ENCODE measurements around the gene STUM.
"Not testable (repeated sequence)": the region's sequence is repeated elsewhere in the genome, so short reads cannot be mapped to it uniquely, and the experiment has no call there.

STUM gene

GRCh38 chr1:226548256-226549093 is at the start of gene STUM:
TSS of gene STUM (plus strand) at chr1:226548764. CDS start at chr1:226548905, 141 bp downstream.
- DNase-seq (ENCODE audit: low read depth in 2 of 2, low spot score in 1 of 2) = no peak

GRCh38 chr1:226499699-226500098 is 48.9 kb upstream of the STUM start:
- not testable (repeated sequence) for DNase-seq (ENCODE audit: low read depth in 2 of 2, low spot score in 1 of 2)

GRCh38 chr1:226506021-226506420 is 42.5 kb upstream of the STUM start:
- DNase-seq (ENCODE audit: low read depth in 2 of 2, low spot score in 1 of 2) = no peak

- no peak for DNase-seq (ENCODE audit: low read depth in 2 of 2, low spot score in 1 of 2)
These were observed 41.6 kb upstream of the STUM start for GRCh38 chr1:226506921-226507320.

GRCh38 chr1:226510453-226510852 is 38.1 kb upstream of the STUM start:
- no peak for DNase-seq (ENCODE audit: low read depth in 2 of 2, low spot score in 1 of 2)

- DNase-seq (ENCODE audit: low read depth in 2 of 2, low spot score in 1 of 2) = no peak
These were observed 37.3 kb upstream of the STUM start for GRCh38 chr1:226511296-226511695.

- DNase-seq (ENCODE audit: low read depth in 2 of 2, low spot score in 1 of 2) = no peak
These were observed 36.4 kb upstream of the STUM start for GRCh38 chr1:226512076-226512728.

- no peak for DNase-seq (ENCODE audit: low read depth in 2 of 2, low spot score in 1 of 2)
These were observed 30.2 kb upstream of the STUM start for GRCh38 chr1:226518375-226518774.

- no peak for DNase-seq (ENCODE audit: low read depth in 2 of 2, low spot score in 1 of 2)
These were observed 29.4 kb upstream of the STUM start for GRCh38 chr1:226519135-226519534.

GRCh38 chr1:226519716-226520598 is 28.6 kb upstream of the STUM start:
- no peak for DNase-seq (ENCODE audit: low read depth in 2 of 2, low spot score in 1 of 2)

- DNase-seq (ENCODE audit: low read depth in 2 of 2, low spot score in 1 of 2) = no peak
These were observed 27.8 kb upstream of the STUM start for GRCh38 chr1:226520640-226521355.

- DNase-seq (ENCODE audit: low read depth in 2 of 2, low spot score in 1 of 2) = no peak
These were observed 24.7 kb upstream of the STUM start for GRCh38 chr1:226523646-226524406.

- DNase-seq (ENCODE audit: low read depth in 2 of 2, low spot score in 1 of 2) = no peak
These were observed 24.0 kb upstream of the STUM start for GRCh38 chr1:226524547-226524946.

- no peak for DNase-seq (ENCODE audit: low read depth in 2 of 2, low spot score in 1 of 2)
These were observed 22.8 kb upstream of the STUM start for GRCh38 chr1:226525750-226526149.

- no peak for DNase-seq (ENCODE audit: low read depth in 2 of 2, low spot score in 1 of 2)
These were observed 21.6 kb upstream of the STUM start for GRCh38 chr1:226526801-226527595.

GRCh38 chr1:226529891-226530290 is 18.7 kb upstream of the STUM start:
- DNase-seq (ENCODE audit: low read depth in 2 of 2, low spot score in 1 of 2) = no peak

- no peak for DNase-seq (ENCODE audit: low read depth in 2 of 2, low spot score in 1 of 2)
These were observed 18.0 kb upstream of the STUM start for GRCh38 chr1:226530591-226530990.

GRCh38 chr1:226531360-226532093 is 17.0 kb upstream of the STUM start:
- DNase-seq (ENCODE audit: low read depth in 2 of 2, low spot score in 1 of 2) = no peak

GRCh38 chr1:226532553-226532952 is 16.0 kb upstream of the STUM start:
- DNase-seq (ENCODE audit: low read depth in 2 of 2, low spot score in 1 of 2) = no peak
